ENCODE results near the gene SPSB3.

DNA sequence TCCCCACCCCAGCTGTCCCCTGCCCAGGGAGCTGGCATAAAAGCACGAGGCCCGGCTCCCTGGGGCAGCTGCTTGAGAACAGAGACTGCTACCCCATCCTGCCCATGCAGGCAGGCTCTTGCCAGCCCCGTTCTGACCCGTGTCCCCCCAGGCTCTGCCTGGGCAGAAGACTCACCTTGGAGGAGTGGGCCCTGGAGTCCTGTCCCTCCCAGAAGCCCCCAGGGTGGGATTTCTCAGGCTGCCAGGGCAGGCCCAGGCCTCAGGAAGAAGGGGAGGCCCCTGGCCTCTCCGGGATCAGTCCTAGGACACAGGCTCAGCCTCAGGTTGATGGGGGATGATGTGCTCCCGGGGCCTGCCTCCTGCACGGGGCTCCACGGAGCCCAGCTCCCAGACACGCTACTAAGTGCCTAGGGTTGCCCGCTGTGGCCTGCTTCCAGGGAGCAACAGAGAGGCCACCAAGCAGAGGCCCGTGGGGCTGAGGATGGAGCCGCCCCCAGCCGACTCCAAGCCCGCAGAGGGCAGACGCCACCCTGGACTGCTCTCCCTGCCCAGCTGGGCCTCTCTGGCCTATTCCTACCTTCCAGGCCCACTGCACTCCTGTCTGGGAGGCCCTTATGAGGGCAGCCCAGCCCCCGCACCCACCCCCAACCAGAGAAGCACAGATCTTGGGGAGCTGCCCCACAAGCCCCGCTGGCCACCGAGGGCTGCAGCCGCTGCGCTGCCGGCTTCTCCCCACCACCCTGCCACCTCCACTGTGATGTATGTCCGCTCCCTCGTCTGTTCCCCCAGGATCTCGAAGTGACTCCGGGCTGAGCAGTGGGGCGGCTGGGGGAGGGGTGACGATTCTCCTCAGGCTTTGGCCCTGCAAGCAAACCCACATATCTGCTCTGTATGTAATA is 12.7 kb downstream of the SPSB3 start:
- no peak for TF ChIP-seq CTCF (optimal IDR thresholded peaks at IDR 0.05 in 1 of 3, IDR thresholded peaks at IDR 0.05 in 1 of 3, conservative IDR thresholded peaks at IDR 0.05 in 1 of 3; ENCODE audit: extremely low read depth in 1 of 3, insufficient read depth in 2 of 3, low read length in 3 of 3)
- no peak for TF ChIP-seq EZH2 (IDR thresholded peaks at IDR 0.05; ENCODE audit: low read length)
